ENCODE measurements around the gene SNX1. TPM values are rescaled to one million over a fixed set of nuclear protein-coding genes. Genes with fewer than 3 reads are reported as not detected.

SNX1 gene
- total and polyA plus RNA-seq, 4 donors = 54.6 to 153 (median 89.9) TPM

DNA sequence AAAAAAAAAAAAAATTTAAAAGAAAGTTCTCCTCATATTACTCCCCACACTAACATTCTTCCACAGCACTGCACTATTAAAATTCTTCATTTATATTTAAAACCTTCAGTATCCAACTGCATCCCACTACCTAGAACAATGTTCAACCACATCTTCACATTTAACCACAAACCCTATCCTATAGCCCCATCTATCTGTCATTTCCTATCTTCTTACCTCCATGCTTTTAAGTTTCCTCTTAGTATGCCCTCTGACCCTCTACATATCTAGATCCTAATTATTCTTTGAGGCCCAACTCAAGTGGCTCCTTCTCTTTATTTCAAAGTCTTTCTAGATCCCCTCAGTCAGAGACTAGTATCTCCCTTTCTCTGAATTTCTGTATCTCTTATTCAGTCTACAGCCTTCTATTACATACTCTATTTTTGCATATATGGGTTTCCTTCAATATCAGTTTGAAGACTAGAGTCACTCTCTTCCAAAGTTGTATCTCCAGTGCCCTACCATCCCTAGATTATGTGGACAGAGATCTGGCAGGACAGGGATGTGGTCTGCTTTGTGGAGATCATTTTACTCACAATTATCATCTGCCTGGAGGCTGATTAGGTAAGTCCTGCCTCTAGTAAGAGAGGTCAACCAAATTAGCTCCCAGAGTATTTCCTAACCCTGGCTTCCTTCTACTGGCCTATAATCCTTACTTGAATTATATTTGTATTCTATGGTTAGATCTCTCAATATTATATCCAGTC, 3.5 kb upstream of the SNX1 start:
- Histone ChIP-seq H3K27ac (ENCODE audit: low read depth in 1 of 2, low read length in 2 of 2) (no peak overlapping the region), H3K36me3 (ENCODE audit: control insufficient read depth in 1 of 2, insufficient read depth in 2 of 2, low read length in 1 of 2) (peaks cover 0 to 2% of the 10 kb centered on the region in 2 donors), H3K4me1 (ENCODE audit: control insufficient read depth in 1 of 2, insufficient read depth in 2 of 2, low read length in 2 of 2) (no peaks in the 10 kb centered on the region), H3K4me3 (ENCODE audit: low read length in 2 of 2) (no peak overlapping the region), H3K27me3 (ENCODE audit: control insufficient read depth in 1 of 2, insufficient read depth in 2 of 2, low read length in 1 of 2) (no peaks in the 10 kb centered on the region), H3K9me3 (ENCODE audit: control insufficient read depth, low read length) (no peaks in the 10 kb centered on the region)
- ATAC-seq (ENCODE audit: low FRiP score) = no peak
- no peak for DNase-seq
- intact Hi-C loops (cut with DNase I) = loop anchor here in 1 of 2 donors (5.0 kb wide), 1 partner anchor 70 kb away; the partner anchor contains the start of gene PPIB

GRCh38 chr15:64092864-64093626, 2.7 kb upstream of the SNX1 start:
- Histone ChIP-seq H3K4me3 (ENCODE audit: low read length in 2 of 2) (peak overlapping the region; percentile 96 to 99), H3K27ac (ENCODE audit: low read depth in 1 of 2, low read length in 2 of 2) (peak overlapping the region in 1 of 2 donors; percentile 80), H3K9me3 (ENCODE audit: control insufficient read depth, low read length) (no peaks in the 10 kb centered on the region), H3K27me3 (ENCODE audit: control insufficient read depth in 1 of 2, insufficient read depth in 2 of 2, low read length in 1 of 2) (no peaks in the 10 kb centered on the region), H3K36me3 (ENCODE audit: control insufficient read depth in 1 of 2, insufficient read depth in 2 of 2, low read length in 1 of 2) (peaks cover 0 to 2% of the 10 kb centered on the region in 2 donors), H3K4me1 (ENCODE audit: control insufficient read depth in 1 of 2, insufficient read depth in 2 of 2, low read length in 2 of 2) (no peaks in the 10 kb centered on the region)
- DNase-seq (peak; percentile 66 to 78), ATAC-seq (ENCODE audit: low FRiP score) (peak; percentile 0)
- intact Hi-C loops (cut with DNase I) = loop anchor here in 1 of 2 donors (5.0 kb wide), 1 partner anchor 69 kb away; the partner anchor contains the start of gene PPIB
- 4% methylated on average over 22 of the region's 22 CpGs for WGBS, 2 donors

GRCh38 chr15:64093627-64094417, 2.0 kb upstream of the SNX1 start, which contains the start of gene CIAO2A:
Gene CIAO2A (minus strand): TSS chr15:64093838. CDS start chr15:64093768, 70 bp downstream.
- peak within 1 kb of the TSS; percentile 96 to 99 for H3K4me3 ChIP-seq (ENCODE audit: low read length in 2 of 2)
- no peaks in the 10 kb centered on the region for H3K27me3 ChIP-seq (ENCODE audit: control insufficient read depth in 1 of 2, insufficient read depth in 2 of 2, low read length in 1 of 2)
- 0 to 1% methylated on average over 41 of the region's 41 CpGs for WGBS, 2 donors
- peak; percentile 95 for ATAC-seq (ENCODE audit: low FRiP score)
- no peaks in the 10 kb centered on the region for H3K4me1 ChIP-seq (ENCODE audit: control insufficient read depth in 1 of 2, insufficient read depth in 2 of 2, low read length in 2 of 2)
- peak within 1 kb of the TSS; percentile 39 to 80 for H3K27ac ChIP-seq (ENCODE audit: low read depth in 1 of 2, low read length in 2 of 2)
- DNase-seq = peak; percentile 95 to 98
- no peaks in the 10 kb centered on the region for H3K36me3 ChIP-seq (ENCODE audit: control insufficient read depth in 1 of 2, insufficient read depth in 2 of 2, low read length in 1 of 2)
- intact Hi-C loops (cut with DNase I) = loop anchor here in 1 of 2 donors (5.0 kb wide), 1 partner anchor 68 kb away; the partner anchor contains the start of gene PPIB
- H3K9me3 ChIP-seq (ENCODE audit: control insufficient read depth, low read length) = no peaks in the 10 kb centered on the region

GRCh38 chr15:64095431-64095794, 369 bp upstream of the SNX1 start:
- Histone ChIP-seq H3K36me3 (ENCODE audit: control insufficient read depth in 1 of 2, insufficient read depth in 2 of 2, low read length in 1 of 2) (no peaks in the 10 kb centered on the region), H3K4me1 (ENCODE audit: control insufficient read depth in 1 of 2, insufficient read depth in 2 of 2, low read length in 2 of 2) (no peaks in the 10 kb centered on the region), H3K4me3 (ENCODE audit: low read length in 2 of 2) (peak overlapping the region in 1 of 2 donors; percentile 87), H3K9me3 (ENCODE audit: control insufficient read depth, low read length) (no peaks in the 10 kb centered on the region), H3K27me3 (ENCODE audit: control insufficient read depth in 1 of 2, insufficient read depth in 2 of 2, low read length in 1 of 2) (no peaks in the 10 kb centered on the region), H3K27ac (ENCODE audit: low read depth in 1 of 2, low read length in 2 of 2) (peak overlapping the region; percentile 20 to 49)
- WGBS, 2 donors = 30 to 33% methylated on average over 4 of the region's 4 CpGs
- DNase-seq = no peak
- intact Hi-C loops (cut with DNase I) = no loop called here
- ATAC-seq (ENCODE audit: low FRiP score) = no peak

DNA sequence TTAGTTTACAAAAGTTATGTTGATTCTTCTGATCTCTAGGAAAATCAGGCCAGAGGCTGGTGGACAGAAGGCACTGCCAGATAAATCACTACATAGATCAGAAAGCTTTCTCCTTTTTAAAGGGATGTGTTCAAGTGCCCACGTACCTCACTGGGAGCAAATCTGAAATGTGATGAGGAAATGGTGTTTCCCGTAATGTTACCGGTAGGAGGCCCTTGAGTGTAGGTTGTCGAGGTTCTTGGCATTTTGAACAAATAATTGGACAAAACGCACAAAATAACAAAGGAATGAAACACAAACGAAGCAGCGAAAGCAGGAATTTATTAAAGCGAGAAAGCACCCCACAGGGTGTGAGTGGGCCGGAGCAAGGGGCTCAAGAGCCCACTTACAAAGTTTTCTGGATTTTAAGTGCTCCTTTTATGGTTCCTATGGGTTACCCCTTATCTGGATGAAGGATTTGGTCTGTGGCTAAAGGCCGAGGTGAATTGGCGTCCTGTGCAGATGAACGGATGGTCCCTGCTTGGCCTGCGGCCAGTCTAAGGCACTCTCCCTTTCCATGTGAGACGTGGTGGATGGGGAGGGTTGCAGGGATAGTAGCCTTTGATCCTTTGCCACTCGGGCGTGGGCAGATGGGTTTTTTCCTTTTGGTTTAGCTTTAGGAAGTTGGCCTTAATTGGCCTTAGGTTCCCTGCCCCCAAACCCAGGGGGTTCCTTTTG, 1.0 kb downstream of the SNX1 start:
- no peak for ATAC-seq (ENCODE audit: low FRiP score)
- H3K4me1 ChIP-seq (ENCODE audit: control insufficient read depth in 1 of 2, insufficient read depth in 2 of 2, low read length in 2 of 2) = no peaks in the 10 kb centered on the region
- no peak for DNase-seq
- WGBS, 2 donors = 3 to 4% methylated on average over 16 of the region's 16 CpGs
- H3K9me3 ChIP-seq (ENCODE audit: control insufficient read depth, low read length) = no peaks in the 10 kb centered on the region
- intact Hi-C loops (cut with DNase I) = no loop called here
- no peaks in the 10 kb centered on the region for H3K27me3 ChIP-seq (ENCODE audit: control insufficient read depth in 1 of 2, insufficient read depth in 2 of 2, low read length in 1 of 2)
- no peak overlapping the region for H3K27ac ChIP-seq (ENCODE audit: low read depth in 1 of 2, low read length in 2 of 2)
- H3K36me3 ChIP-seq (ENCODE audit: control insufficient read depth in 1 of 2, insufficient read depth in 2 of 2, low read length in 1 of 2) = no peaks in the 10 kb centered on the region
- peak overlapping the region; percentile 33 to 87 for H3K4me3 ChIP-seq (ENCODE audit: low read length in 2 of 2)

- 46 to 62% methylated on average over 2 of the region's 2 CpGs for WGBS, 2 donors
- intact Hi-C loops (cut with DNase I) = no loop called here
- no peak overlapping the region for H3K4me3 ChIP-seq (ENCODE audit: low read length in 2 of 2)
- H3K4me1 ChIP-seq (ENCODE audit: control insufficient read depth in 1 of 2, insufficient read depth in 2 of 2, low read length in 2 of 2) = no peaks in the 10 kb centered on the region
- H3K9me3 ChIP-seq (ENCODE audit: control insufficient read depth, low read length) = no peaks in the 10 kb centered on the region
- no peaks in the 10 kb centered on the region for H3K36me3 ChIP-seq (ENCODE audit: control insufficient read depth in 1 of 2, insufficient read depth in 2 of 2, low read length in 1 of 2)
- ATAC-seq (ENCODE audit: low FRiP score) (no peak), DNase-seq (no peak)
- H3K27me3 ChIP-seq (ENCODE audit: control insufficient read depth in 1 of 2, insufficient read depth in 2 of 2, low read length in 1 of 2) = no peaks in the 10 kb centered on the region
- no peak overlapping the region for H3K27ac ChIP-seq (ENCODE audit: low read depth in 1 of 2, low read length in 2 of 2)
Observed at GRCh38 chr15:64099379-64099778, 3.6 kb downstream of the SNX1 start.

DNA sequence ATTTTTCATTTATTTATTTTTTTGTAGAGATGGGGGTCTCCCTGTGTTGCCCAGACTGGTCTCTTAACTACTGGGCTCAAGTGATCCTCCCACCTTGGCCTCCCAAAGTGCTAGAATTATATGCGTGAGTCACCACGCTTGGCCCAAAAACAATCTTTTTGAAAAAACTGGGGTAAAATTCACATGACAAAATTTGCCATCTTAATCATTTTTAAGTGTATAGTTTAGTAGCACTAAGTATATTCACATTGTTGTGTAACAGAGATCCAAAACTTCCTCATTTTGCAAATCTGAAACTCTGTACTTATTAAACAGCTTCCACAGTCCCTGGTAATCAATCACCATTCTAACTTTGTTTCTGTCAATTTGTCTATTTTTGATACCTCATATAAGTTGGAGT, 5.2 kb downstream of the SNX1 start:
- no peaks in the 10 kb centered on the region for H3K9me3 ChIP-seq (ENCODE audit: control insufficient read depth, low read length)
- H3K4me1 ChIP-seq (ENCODE audit: control insufficient read depth in 1 of 2, insufficient read depth in 2 of 2, low read length in 2 of 2) = no peaks in the 10 kb centered on the region
- intact Hi-C loops (cut with DNase I) = no loop called here
- H3K27me3 ChIP-seq (ENCODE audit: control insufficient read depth in 1 of 2, insufficient read depth in 2 of 2, low read length in 1 of 2) = no peaks in the 10 kb centered on the region
- DNase-seq = no peak
- no peaks in the 10 kb centered on the region for H3K36me3 ChIP-seq (ENCODE audit: control insufficient read depth in 1 of 2, insufficient read depth in 2 of 2, low read length in 1 of 2)
- no peak overlapping the region for H3K4me3 ChIP-seq (ENCODE audit: low read length in 2 of 2)
- H3K27ac ChIP-seq (ENCODE audit: low read depth in 1 of 2, low read length in 2 of 2) = no peak overlapping the region
- no peak for ATAC-seq (ENCODE audit: low FRiP score)
- whole genome bisulfite sequencing, 2 donors = 75 to 81% methylated on average over 2 of the region's 2 CpGs

DNA sequence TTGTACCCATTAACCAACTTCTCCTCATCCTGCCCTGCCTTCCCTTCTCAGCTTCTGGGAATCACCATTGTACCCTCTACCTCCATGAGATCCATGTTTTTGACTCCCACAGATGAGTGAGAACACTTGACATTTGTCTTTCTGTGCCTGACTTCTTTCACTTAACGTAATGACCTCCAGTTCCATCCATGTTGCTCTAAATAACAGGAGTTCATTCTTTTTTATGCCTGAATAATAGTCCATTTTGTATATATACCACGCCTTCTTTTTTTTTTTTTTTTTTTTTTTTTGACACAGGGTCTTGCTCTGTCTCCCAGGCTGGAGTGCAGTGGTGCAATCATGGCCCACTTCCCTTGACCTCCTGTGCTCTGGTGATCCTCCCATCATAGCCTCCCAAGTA, 6.7 kb downstream of the SNX1 start:
- 97 to 98% methylated on average over 2 of the region's 2 CpGs for WGBS, 2 donors
- Histone ChIP-seq H3K9me3 (ENCODE audit: control insufficient read depth, low read length) (no peaks in the 10 kb centered on the region), H3K36me3 (ENCODE audit: control insufficient read depth in 1 of 2, insufficient read depth in 2 of 2, low read length in 1 of 2) (no peaks in the 10 kb centered on the region), H3K4me1 (ENCODE audit: control insufficient read depth in 1 of 2, insufficient read depth in 2 of 2, low read length in 2 of 2) (no peaks in the 10 kb centered on the region), H3K27me3 (ENCODE audit: control insufficient read depth in 1 of 2, insufficient read depth in 2 of 2, low read length in 1 of 2) (no peaks in the 10 kb centered on the region), H3K27ac (ENCODE audit: low read depth in 1 of 2, low read length in 2 of 2) (no peak overlapping the region), H3K4me3 (ENCODE audit: low read length in 2 of 2) (no peak overlapping the region)
- no peak for ATAC-seq (ENCODE audit: low FRiP score)
- intact Hi-C loops (cut with DNase I) = no loop called here
- DNase-seq = no peak

Data from aorta (tissue), 5 donors.